Omental fat pad (tissue), 4 donors: Measurements from ENCODE around the gene GKN2. TPM values are rescaled to one million over a fixed set of nuclear protein-coding genes. Genes with fewer than 3 reads are reported as not detected.

Experiments used
- ATAC-seq: fragments of 150-250 bp; one replicate; pipeline ENCODE4 v1.9.1; 2016; ENCODE audit warnings: mild to moderate bottlenecking, moderate library complexity; ENCODE audit not compliant: low FRiP score
- DNase-seq: peaks from one replicate; pipeline ENCODE4 v3.0.0-alpha.2; 2019; ENCODE audit warnings: low spot score
- total RNA-seq, 4 donors: library from RNA; depleted of rRNA; stranded (reverse); fragments of >200 nt; gene quantifications; one replicate each; pipeline ENCODE4 v1.1.0, GENCODE V29; 2016
- TF ChIP-seq, protein P1 (sequence below), 3 donors: fragments of 450-650 bp; IDR thresholded peaks; one replicate each; pipeline ENCODE4 v1.5.1; 2016 to 2017; ENCODE audit warnings: antibody characterized with exemption in 3 of 3, mild to moderate bottlenecking in 3 of 3, moderate library complexity in 2 of 3

Gene GKN2
- total RNA-seq, 4 donors from 2014 or later: not detected

DNA sequence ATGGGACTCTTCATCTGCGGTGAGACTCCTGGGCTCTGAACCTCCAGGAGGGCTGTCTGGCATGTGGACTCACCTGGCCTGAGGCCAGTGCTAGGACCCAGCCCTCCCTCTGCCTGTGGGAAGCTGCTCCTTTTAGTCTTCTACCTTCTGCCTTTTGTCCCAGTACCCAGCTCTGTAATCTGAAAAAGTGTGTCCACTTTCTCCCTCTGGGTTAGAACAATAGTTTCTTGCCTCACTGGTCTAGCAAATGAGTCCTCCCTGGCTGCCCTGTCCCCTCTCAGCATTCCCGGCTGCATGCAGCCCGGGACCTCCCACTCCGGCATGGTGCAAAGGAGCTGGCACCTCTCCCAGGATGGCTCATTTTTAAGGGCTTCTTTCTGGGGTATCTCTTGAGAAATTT is 25.9 kb downstream of the GKN2 start:
- TF ChIP-seq, protein P1, sequence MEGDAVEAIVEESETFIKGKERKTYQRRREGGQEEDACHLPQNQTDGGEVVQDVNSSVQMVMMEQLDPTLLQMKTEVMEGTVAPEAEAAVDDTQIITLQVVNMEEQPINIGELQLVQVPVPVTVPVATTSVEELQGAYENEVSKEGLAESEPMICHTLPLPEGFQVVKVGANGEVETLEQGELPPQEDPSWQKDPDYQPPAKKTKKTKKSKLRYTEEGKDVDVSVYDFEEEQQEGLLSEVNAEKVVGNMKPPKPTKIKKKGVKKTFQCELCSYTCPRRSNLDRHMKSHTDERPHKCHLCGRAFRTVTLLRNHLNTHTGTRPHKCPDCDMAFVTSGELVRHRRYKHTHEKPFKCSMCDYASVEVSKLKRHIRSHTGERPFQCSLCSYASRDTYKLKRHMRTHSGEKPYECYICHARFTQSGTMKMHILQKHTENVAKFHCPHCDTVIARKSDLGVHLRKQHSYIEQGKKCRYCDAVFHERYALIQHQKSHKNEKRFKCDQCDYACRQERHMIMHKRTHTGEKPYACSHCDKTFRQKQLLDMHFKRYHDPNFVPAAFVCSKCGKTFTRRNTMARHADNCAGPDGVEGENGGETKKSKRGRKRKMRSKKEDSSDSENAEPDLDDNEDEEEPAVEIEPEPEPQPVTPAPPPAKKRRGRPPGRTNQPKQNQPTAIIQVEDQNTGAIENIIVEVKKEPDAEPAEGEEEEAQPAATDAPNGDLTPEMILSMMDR (IDR thresholded peaks at IDR 0.05): no peak
- DNase-seq (no peak), ATAC-seq (no peak)

DNA sequence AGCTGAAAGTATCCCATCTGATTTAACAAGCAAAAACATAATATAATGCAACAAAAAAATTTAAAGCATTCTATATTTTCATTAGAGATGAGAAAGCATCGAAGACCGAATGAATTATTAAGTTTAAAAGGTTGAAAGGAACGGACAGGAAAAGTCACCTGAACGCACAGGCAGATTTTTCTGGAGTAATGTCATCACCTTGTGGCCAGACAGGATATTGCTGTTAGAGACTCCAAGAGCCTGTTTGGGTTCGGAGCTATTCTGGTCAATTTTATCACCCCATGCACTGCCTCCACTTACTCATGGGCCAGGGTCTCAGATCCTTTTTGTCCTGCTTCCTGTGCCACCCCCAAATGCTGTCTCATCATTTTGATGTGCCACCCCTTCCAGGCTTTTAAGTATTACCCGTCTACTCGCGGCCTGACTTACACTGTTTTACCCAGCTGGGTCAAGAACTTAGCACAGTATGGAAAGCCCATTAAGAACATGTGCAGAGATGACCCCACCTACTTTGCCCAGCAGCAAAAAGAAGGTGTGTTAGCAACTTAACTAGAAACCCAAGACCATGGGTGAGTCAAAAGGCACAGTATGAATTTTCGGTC is 27.3 kb downstream of the GKN2 start:
- DNase-seq (no peak), ATAC-seq (no peak)
- TF ChIP-seq, protein P1 (IDR thresholded peaks at IDR 0.05): peak in 2 of 3 donors; percentile 30 to 72

DNA sequence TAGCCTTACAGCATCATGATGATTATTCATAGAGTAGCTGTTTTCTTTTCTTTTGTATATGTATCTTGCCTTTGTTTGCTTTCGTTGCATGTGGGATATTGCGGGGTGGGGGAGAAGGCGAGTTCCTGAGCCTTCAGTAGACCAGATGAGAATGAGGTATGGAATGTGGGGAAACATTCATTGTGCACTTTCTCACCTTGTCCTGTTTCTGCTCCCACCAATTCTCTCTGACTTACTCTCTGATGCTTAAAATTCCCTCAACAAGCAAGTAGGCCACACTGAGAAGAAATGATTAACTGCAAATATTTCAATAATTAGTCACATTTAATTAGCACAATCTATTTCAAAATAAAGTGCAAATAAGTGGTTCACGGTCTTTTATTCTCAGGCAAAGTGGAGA is 31.0 kb downstream of the GKN2 start:
- TF ChIP-seq, protein P1 (IDR thresholded peaks at IDR 0.05): no peak
- ATAC-seq (no peak), DNase-seq (no peak)

DNA sequence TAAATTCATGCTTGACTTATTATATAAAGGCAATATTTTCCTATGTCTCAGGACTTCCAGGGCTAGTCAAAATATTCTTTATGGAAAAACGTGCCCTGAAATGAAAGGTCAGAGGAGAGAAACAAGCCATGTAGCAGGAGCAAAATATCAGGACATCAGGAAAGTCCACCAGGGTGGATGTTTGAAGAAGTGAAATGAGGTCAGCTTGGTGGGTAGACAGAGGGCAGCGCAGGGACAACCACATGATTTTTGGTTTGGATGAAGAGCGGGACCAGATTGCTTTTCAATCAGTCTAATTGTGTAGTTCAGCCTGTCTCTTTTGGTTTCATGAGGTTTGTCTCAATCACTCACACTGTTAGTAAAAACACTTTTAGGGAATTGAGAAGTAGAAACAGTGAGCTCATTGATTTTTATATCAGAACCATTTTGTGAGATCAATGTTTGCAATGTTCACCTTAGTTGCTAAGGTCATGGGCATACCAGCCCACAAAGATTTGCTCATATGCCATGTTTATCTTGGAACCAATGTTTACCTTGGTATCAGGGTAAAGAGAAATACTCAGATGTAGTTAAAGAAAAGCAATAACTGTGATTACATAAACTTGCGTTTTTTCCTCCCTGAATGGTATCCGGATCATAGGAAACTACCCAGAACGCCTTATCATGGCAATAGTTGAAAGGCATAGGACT is 32.1 kb downstream of the GKN2 start:
- no peak for ATAC-seq
- TF ChIP-seq, protein P1 (IDR thresholded peaks at IDR 0.05): no peak
- no peak for DNase-seq

DNA sequence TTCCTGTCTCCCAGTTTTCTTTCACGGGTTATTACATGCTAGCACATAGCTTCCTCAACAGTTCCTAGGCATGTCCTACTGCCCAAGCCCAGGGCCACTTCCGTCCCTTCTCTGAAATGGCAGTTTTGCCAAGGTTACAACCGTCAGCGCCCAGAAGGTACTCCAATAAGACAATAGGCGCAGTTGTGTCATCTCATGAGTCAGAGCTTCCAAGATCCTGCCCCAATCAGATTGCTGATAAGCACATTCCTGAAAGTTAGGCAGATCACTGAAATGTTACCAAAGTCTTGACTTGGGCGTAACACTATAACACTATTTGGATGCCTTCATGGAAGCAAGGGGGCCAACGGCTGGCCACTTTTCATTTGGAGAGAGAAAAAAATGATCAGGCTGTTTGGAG is 34.2 kb downstream of the GKN2 start:
- DNase-seq (no peak), ATAC-seq (no peak)
- TF ChIP-seq, protein P1 (IDR thresholded peaks at IDR 0.05): no peak

DNA sequence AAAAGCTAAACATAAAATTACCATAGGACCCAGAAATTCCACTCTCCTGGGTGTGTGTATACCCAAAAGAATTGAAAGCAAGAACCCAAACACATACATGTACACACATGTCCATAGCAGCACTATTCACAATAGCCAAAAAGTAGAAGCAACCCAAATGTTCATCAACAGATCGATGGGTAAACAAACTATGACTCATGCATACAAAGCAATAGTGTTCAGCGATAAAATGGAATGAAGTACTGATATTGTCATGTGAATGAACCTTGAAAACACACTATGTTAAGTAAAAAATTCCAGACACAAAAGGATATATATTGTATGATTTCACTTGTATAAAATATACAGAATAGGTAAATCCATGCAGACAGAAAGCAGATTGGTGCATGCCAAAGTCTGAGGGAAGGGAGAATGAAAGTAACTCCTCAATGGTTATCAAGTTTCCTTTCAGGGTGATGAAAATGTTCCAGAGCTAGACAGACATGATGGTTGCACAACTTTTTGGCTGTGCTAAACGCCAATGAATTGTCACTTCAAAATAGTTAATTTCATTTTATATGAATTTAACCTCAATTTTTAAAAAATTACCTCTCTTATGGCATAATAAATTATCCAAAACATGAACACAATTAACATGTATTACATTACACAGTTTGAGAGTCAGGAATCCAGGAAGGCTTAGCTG is 35.5 kb downstream of the GKN2 start:
- no peak for ATAC-seq
- no peak for DNase-seq
- TF ChIP-seq, protein P1 (IDR thresholded peaks at IDR 0.05): no peak
